HG02763 (cell line): ENCODE data around the gene TRPM1.

Experiments
- ATAC-seq: cut with Tn5 transposase; IDR thresholded peaks from one replicate; pipeline ENCODE4 v1.9.1; 2021; ENCODE audit warnings: mild to moderate bottlenecking, moderate library complexity; ENCODE audit not compliant: unreplicated experiment

Gene TRPM1

GRCh38 chr15:31021067-31021665 is 80.4 kb downstream of the TRPM1 start:
- no peak for ATAC-seq

DNA sequence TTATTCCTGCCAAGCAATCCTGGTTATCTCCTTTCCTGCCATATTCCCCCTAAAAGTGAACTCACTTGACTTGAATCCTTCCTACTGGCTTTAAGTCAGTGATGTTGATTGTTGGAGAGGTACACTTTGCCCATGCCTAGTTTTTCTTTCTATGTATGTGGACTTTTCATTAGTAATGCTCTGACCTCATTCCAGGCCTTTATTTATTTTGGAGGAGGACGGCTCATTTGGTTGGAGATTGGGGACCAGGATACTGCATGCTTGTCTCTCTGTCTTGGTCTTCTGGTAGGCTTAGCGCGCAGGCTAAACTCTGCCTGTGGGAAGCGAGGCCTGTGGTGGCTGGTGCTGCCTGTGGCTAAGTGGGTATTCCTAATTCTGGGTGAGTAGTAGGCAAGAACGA is 81.0 kb downstream of the TRPM1 start:
- ATAC-seq, result no peak

GRCh38 chr15:31019986-31020385 is 81.5 kb downstream of the TRPM1 start:
- no peak for ATAC-seq

DNA sequence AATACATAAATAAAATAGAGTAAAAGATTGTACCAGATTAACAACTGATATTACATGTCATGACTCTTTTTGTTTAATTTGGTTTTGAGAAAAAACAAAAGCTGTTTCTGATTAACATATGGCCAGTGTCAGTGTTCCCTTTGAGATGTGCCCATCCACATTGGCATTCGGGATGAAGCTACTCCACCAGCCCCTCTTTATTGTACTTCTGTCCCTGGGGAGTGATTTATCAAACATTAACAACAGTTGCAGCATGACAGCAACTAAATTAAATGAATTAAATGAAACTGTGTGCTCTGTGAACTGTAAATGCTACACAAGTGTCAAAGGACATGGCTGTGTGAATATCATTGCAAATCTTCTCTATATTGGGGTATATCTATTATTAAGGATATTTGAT is 84.2 kb downstream of the TRPM1 start:
- ATAC-seq, result no peak

GRCh38 chr15:31016446-31016915 is 85.0 kb downstream of the TRPM1 start:
- ATAC-seq, result no peak

- ATAC-seq, result no peak
Measured at GRCh38 chr15:31014608-31014925, 87.0 kb downstream of the TRPM1 start.

DNA sequence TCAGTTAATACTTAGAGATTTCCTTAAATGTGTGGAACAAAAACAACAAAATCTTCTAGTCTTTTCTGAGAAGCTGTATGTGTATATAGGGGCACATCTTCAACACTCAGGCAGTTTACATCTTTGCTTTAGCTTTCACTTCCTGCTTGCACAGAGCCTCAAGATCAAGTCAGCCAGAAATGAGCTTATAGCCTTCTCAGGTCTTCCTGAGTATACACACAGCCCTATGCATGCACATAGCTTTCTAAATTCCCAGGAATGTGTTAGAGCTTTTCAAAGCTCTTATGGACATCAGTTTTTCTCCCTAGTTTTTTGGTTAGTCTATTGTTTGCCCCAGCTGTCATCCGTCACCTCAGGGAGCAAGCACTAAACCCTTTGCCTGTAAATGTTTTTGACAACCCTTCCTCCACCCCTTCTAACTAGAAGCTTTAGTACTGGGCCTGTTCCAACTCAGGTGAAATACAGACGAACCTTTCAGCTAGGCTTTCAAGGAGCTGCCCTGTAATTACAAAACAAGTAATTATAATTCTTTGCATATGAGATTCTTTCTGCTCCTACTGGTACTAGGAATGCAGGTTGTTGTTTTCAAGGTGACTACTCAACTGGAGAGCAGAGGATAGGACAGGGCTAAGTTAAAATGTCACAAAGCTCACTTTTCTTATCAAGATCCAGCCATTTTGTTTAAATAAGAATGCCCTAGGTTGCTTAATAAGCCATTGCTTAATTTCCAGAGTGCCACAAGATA is 87.5 kb downstream of the TRPM1 start:
- peak; percentile 74 for ATAC-seq

- no peak for ATAC-seq
Measured at GRCh38 chr15:31012455-31012854, 89.1 kb downstream of the TRPM1 start.

GRCh38 chr15:31010036-31010435 is 91.5 kb downstream of the TRPM1 start:
- no peak for ATAC-seq

- no peak for ATAC-seq
Measured at GRCh38 chr15:31005660-31006059, 95.9 kb downstream of the TRPM1 start.

GRCh38 chr15:31004220-31004733 is 97.2 kb downstream of the TRPM1 start:
- peak; percentile 91 for ATAC-seq

GRCh38 chr15:31001702-31002101 is 99.8 kb downstream of the TRPM1 start:
- ATAC-seq, result no peak

GRCh38 chr15:30999729-31000128 is 101.8 kb downstream of the TRPM1 start:
- no peak for ATAC-seq

DNA sequence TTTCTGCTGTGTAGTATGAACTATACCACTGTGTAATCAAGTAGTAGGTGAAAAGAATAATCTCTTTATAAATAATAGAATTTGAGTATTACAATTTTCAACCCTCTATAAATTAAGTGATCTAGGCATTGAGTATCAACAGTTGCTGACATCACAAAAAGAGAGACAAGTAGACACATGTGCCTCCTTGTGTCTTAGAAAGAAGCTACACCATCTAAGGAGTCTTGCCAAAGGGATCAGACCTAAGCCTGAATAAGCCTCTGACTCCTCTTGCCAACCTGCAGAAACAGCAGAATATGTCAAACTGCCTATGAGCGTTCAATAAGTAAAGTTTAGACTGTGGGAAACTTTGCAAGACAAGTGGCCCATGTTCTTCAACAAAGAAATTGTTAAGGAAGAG is 104.3 kb downstream of the TRPM1 start:
- ATAC-seq, result no peak

GRCh38 chr15:30992249-30992864 is 109.2 kb downstream of the TRPM1 start:
- no peak for ATAC-seq

DNA sequence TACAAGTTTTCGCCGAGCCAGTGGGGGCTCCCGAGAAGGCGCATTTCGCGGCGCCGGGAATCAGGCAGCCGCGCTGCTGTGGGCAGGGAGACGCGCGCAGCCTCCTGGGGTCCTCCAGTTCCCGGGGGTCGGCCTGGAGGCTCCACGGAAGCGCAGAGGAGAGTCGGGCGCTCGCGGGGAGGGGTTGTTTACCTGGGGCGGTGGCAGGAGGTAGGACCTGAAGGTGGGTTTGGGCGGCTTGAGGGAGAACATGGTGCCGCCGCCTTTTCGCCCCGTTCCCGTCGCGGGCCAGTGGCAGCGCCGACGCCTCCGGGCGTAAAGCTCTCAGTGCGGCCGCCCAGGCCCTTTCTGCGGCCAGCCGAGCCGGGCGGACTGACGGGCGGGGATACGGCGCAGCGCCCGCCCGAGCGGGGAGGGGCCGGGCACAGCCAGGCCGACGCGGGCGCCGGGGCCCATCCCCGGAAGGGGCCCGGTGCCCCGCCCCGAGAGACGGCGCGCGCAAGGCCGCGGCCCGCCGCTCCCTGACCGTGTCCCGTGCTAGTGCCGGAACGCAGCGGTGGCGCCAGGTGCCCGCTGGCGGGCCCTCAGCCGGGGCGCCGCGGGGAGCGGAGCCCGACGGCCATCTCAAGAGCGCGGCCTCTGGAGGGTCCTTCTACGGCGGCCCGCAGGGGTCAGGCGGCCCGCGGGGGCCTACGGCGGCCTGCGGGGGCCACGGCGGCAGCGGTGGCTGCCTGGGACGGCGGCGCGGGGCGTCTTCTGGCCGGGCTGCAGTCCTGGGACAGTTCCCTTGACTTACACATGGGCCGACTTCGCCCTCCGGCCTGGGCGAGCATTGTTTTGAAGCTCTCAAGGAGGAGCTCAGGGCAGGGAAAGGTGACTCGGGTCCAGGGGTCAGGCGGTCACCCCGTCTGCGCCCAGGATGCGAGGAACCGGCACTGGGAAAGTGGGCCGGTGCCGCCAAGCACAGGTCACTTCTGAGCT is 110.0 kb downstream of the TRPM1 start, which contains the start of gene MTMR10:
Gene MTMR10, minus strand, starts transcription at position 374 of the 981 bp plus-strand sequence. Its CDS starts 122 bp downstream, at position 252.
- ATAC-seq, result peak; percentile 91

DNA sequence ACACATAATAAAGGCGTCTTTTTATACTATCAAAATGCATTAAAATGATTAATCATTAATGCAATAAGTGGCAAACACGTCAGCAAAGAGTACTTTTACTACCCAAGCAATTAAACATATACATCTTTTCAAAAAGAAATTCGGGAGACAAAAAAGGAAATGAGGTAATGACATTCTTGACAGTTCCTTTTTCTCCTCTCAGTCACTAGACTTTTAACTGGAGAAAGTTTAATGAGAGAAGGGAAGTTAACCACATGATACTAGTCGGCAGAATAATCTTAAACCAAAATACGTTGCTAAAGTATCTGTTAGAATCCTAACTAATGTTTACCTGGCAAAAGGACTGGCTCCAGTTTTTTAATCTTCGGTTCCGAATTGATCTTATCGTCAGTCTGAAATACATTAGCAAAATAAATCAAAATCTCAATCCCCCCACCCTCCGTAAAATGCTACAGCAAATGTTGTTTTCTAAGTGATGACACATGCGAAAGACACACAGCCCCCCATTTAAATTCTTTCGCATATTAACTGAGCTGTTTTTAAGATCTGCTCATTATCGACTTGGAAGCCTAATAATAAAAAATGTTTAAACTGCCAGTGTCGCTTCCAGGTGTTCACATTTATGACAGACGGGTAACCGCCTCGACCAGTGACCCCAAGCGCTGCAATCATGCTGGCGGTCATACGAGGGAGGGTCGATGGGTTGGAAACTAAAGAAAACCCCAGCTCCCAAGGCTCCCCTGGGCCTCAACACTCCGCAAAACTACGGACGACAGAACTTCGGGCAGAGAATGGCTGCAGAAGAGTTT is 110.9 kb downstream of the TRPM1 start:
- no peak for ATAC-seq

DNA sequence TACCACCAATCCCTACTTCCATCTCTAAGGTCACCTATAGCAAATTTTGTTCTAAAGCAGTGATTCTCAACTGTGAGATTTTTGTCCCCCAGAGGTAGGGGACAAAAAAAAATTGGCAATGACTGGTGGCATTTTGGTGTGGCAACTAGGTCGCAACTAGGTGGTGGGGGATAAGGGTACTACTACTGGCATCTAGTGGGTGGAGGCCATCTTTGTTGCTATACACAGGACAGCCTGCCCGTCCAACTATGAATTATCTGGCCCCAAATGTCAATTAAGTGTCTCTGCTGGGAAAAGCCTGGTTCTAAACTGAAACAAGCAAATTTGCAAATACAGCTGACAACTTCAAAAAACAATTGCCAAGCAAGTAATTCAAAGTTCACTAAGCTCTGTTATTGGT is 111.5 kb downstream of the TRPM1 start:
- ATAC-seq, result no peak

DNA sequence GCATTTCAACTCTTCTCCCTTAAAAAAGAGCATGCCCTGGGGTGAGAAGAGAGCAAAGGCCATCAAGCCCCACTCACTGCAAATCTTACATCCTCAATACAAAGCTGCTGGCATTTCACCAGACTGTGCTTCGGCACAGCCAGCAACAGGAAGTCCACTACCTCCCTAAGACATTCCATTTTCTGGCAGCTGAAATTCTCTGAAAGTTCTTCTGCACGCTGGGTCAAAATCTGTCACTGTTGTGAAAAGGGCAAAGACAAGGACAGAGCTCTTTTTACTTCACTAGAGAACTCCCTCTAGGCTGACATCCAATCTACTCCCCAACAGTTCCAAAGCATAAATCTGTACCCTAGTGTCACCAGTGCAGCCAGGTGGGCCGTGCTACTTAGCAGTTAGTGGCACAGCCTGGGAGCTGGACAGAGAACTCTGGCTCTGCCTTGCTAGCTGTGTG is 116.4 kb downstream of the TRPM1 start:
- ATAC-seq, result no peak

DNA sequence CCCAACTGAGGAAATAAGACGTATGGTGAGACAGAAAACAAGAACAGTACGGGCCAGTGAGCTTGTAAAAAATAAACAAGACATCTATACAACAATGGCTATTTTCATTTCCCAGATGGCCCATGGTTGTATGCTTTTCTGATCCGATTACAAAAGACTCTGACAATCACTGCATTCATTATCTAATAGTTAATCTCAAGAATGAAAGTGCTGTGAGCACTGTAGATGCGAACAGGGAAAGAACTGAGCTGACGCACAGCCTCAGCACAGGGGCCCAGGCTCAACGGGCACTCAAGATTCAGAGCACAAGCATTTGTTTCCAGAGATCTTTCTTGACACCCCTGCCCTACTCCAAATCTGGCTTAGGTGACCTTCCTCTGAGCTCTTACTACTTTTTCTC is 117.0 kb downstream of the TRPM1 start:
- ATAC-seq, result peak; percentile 35
